ENCODE data around the gene VASN.
"Not testable (repeated sequence)": the region's sequence is repeated elsewhere in the genome, so short reads cannot be mapped to it uniquely, and the experiment has no call there.

The VASN gene

GRCh38 chr16:4386951-4387565 is 15.4 kb downstream of the VASN start:
- DNase-seq, result no peak

GRCh38 chr16:4387781-4388180 is 16.1 kb downstream of the VASN start:
- DNase-seq, result no peak

- DNase-seq, result no peak
These were observed 16.8 kb downstream of the VASN start for GRCh38 chr16:4388271-4389021.

GRCh38 chr16:4389051-4389955 is 17.7 kb downstream of the VASN start:
- no peak for DNase-seq

- no peak for DNase-seq
These were observed 18.9 kb downstream of the VASN start for GRCh38 chr16:4390266-4391260.

- DNase-seq, result no peak
These were observed 20.2 kb downstream of the VASN start for GRCh38 chr16:4391631-4392381.

- no peak for DNase-seq
These were observed 21.0 kb downstream of the VASN start for GRCh38 chr16:4392382-4393239.

- DNase-seq, result no peak
These were observed 21.6 kb downstream of the VASN start for GRCh38 chr16:4393240-4393600.

GRCh38 chr16:4393850-4394249 is 22.2 kb downstream of the VASN start:
- not testable (repeated sequence) for DNase-seq

- DNase-seq, result no peak
These were observed 23.5 kb downstream of the VASN start for GRCh38 chr16:4395055-4395726.

- DNase-seq, result no peak
These were observed 27.5 kb downstream of the VASN start for GRCh38 chr16:4399001-4399730.

- DNase-seq, result no peak
These were observed 29.4 kb downstream of the VASN start for GRCh38 chr16:4401094-4401501.

- DNase-seq, result no peak
These were observed 29.9 kb downstream of the VASN start for GRCh38 chr16:4401510-4401909.

GRCh38 chr16:4402439-4403132 is 30.9 kb downstream of the VASN start:
- DNase-seq, result peak; percentile 71

- DNase-seq, result no peak
These were observed 31.7 kb downstream of the VASN start for GRCh38 chr16:4403133-4403949.

GRCh38 chr16:4404247-4404966 is 32.8 kb downstream of the VASN start:
- DNase-seq, result peak; percentile 21
